ENCODE results near the gene PRCD.
"Not testable (repeated sequence)": the region's sequence is repeated elsewhere in the genome, so short reads cannot be mapped to it uniquely, and the experiment has no call there.

The PRCD gene

GRCh38 chr17:76527430-76528111, 12.3 kb upstream of the PRCD start:
- DNase-seq (ENCODE audit: low spot score) = peak; percentile 61

GRCh38 chr17:76528156-76528527, 11.7 kb upstream of the PRCD start:
- no peak for DNase-seq (ENCODE audit: low spot score)

GRCh38 chr17:76528528-76529223, 11.2 kb upstream of the PRCD start:
- DNase-seq (ENCODE audit: low spot score) = no peak

GRCh38 chr17:76529224-76530094, 10.4 kb upstream of the PRCD start:
- no peak for DNase-seq (ENCODE audit: low spot score)

- no peak for DNase-seq (ENCODE audit: low spot score)
Measured at GRCh38 chr17:76530095-76530723, 9.6 kb upstream of the PRCD start.

GRCh38 chr17:76530811-76531485, 8.9 kb upstream of the PRCD start:
- DNase-seq (ENCODE audit: low spot score) = no peak

- DNase-seq (ENCODE audit: low spot score) = no peak
Measured at GRCh38 chr17:76531486-76532038, 8.3 kb upstream of the PRCD start.

- no peak for DNase-seq (ENCODE audit: low spot score)
Measured at GRCh38 chr17:76532072-76532651, 7.7 kb upstream of the PRCD start.

GRCh38 chr17:76533640-76534359, 6.0 kb upstream of the PRCD start:
- not testable (repeated sequence) for DNase-seq (ENCODE audit: low spot score)

- no peak for DNase-seq (ENCODE audit: low spot score)
Measured at GRCh38 chr17:76534831-76535732, 4.8 kb upstream of the PRCD start.

- DNase-seq (ENCODE audit: low spot score) = no peak
Measured at GRCh38 chr17:76535788-76536510, 3.9 kb upstream of the PRCD start.

GRCh38 chr17:76536511-76537287, 3.1 kb upstream of the PRCD start:
- DNase-seq (ENCODE audit: low spot score) = no peak

GRCh38 chr17:76537288-76537577, 2.6 kb upstream of the PRCD start:
- DNase-seq (ENCODE audit: low spot score) = no peak

GRCh38 chr17:76537578-76538280, 2.1 kb upstream of the PRCD start, which contains the start of gene CYGB:
CYGB (minus strand) TSS chr17:76537709; CDS start chr17:76537542, 167 bp downstream.
- no peak for DNase-seq (ENCODE audit: low spot score)

GRCh38 chr17:76538281-76538931, 1.4 kb upstream of the PRCD start:
- no peak for DNase-seq (ENCODE audit: low spot score)

- no peak for DNase-seq (ENCODE audit: low spot score)
Measured at GRCh38 chr17:76538941-76539570, 788 bp upstream of the PRCD start.

All from CD4-positive, alpha-beta T cell treated with Interleukin-6 at 100 ng/mL for 8 hours (primary cell).